Neuron (in vitro differentiated cells): Measurements from ENCODE around the gene TMEM238L.
"Not testable (repeated sequence)": the region's sequence is repeated elsewhere in the genome, so short reads cannot be mapped to it uniquely, and the experiment has no call there.

Source experiments
- H2AFZ ChIP-seq: one replicate; pipeline ENCODE4 v1.6.1; 2013; ENCODE audit warnings: low read depth, mild to moderate bottlenecking, inconsistent platforms, low read length, moderate library complexity
- H3K27me3 ChIP-seq: one replicate; pipeline ENCODE4 v1.6.1; 2013; ENCODE audit warnings: low read length; ENCODE audit not compliant: insufficient read depth
- H3K36me3 ChIP-seq: one replicate; pipeline ENCODE4 v1.6.1; 2013; ENCODE audit warnings: low read length; ENCODE audit not compliant: insufficient read depth
- H3K4me1 ChIP-seq: one replicate; pipeline ENCODE4 v1.6.1; 2013; ENCODE audit warnings: low read length; ENCODE audit not compliant: insufficient read depth
- H3K4me3 ChIP-seq: 2 replicates; pipeline ENCODE4 v1.5.1; 2013; ENCODE audit warnings: mild to moderate bottlenecking, low read length, moderate library complexity
- H3K9me3 ChIP-seq: one replicate; pipeline ENCODE4 v1.6.1; 2013; ENCODE audit warnings: low read length

TMEM238L gene

GRCh38 chr17:10803830-10804475, at the start of gene TMEM238L:
TMEM238L (minus strand) TSS chr17:10804099; CDS start chr17:10803963, 136 bp downstream.
- Histone ChIP-seq H3K36me3 (no peaks in the 10 kb centered on the region), H3K27me3 (no peaks in the 10 kb centered on the region), H3K4me1 (no peaks in the 10 kb centered on the region), H2AFZ (no peak within 1 kb of the TSS), H3K4me3 (no peak within 1 kb of the TSS), H3K9me3 (no peaks in the 10 kb centered on the region)

GRCh38 chr17:10846636-10847035, 42.7 kb upstream of the TMEM238L start:
- H3K27me3 ChIP-seq, H3K4me3 ChIP-seq: not testable (repeated sequence)

GRCh38 chr17:10845388-10845751, 41.5 kb upstream of the TMEM238L start:
- peak overlapping the region; percentile 89 for H2AFZ ChIP-seq
- H3K36me3 ChIP-seq: no peaks in the 10 kb centered on the region
- H3K4me1 ChIP-seq: no peaks in the 10 kb centered on the region
- no peaks in the 10 kb centered on the region for H3K9me3 ChIP-seq
- H3K27me3 ChIP-seq: peaks cover 3% of the 10 kb centered on the region
- no peak overlapping the region for H3K4me3 ChIP-seq

More at GRCh38 chr17:10846636-10847035, 42.7 kb upstream of the TMEM238L start:
- H3K9me3 ChIP-seq, H2AFZ ChIP-seq, H3K4me1 ChIP-seq, H3K36me3 ChIP-seq: not testable (repeated sequence)

GRCh38 chr17:10844621-10845387, 40.9 kb upstream of the TMEM238L start:
- Histone ChIP-seq H3K4me1 (no peaks in the 10 kb centered on the region), H3K36me3 (no peaks in the 10 kb centered on the region), H2AFZ (peak overlapping the region; percentile 89), H3K27me3 (peaks cover 3% of the 10 kb centered on the region), H3K4me3 (peak overlapping the region; percentile 37), H3K9me3 (no peaks in the 10 kb centered on the region)

- H3K9me3 ChIP-seq: no peaks in the 10 kb centered on the region
- no peaks in the 10 kb centered on the region for H3K36me3 ChIP-seq
- H2AFZ ChIP-seq: no peak overlapping the region
- no peak overlapping the region for H3K4me3 ChIP-seq
- peaks cover 3% of the 10 kb centered on the region for H3K27me3 ChIP-seq
- no peaks in the 10 kb centered on the region for H3K4me1 ChIP-seq
Observed at GRCh38 chr17:10843811-10844210, 39.9 kb upstream of the TMEM238L start.

- Histone ChIP-seq H3K36me3 (no peaks in the 10 kb centered on the region), H3K4me3 (no peak overlapping the region)
Observed at GRCh38 chr17:10842658-10843057, 38.8 kb upstream of the TMEM238L start.

GRCh38 chr17:10838682-10839081, 34.8 kb upstream of the TMEM238L start:
- Histone ChIP-seq H3K4me3 (no peak overlapping the region), H2AFZ (no peak overlapping the region), H3K4me1 (no peaks in the 10 kb centered on the region), H3K36me3 (no peaks in the 10 kb centered on the region), H3K9me3 (no peaks in the 10 kb centered on the region), H3K27me3 (peaks cover 6% of the 10 kb centered on the region)

More at GRCh38 chr17:10842658-10843057, 38.8 kb upstream of the TMEM238L start:
- no peak overlapping the region for H2AFZ ChIP-seq
- H3K4me1 ChIP-seq: no peaks in the 10 kb centered on the region
- no peaks in the 10 kb centered on the region for H3K9me3 ChIP-seq
- H3K27me3 ChIP-seq: peaks cover 6% of the 10 kb centered on the region

- H3K27me3 ChIP-seq: peaks cover 2% of the 10 kb centered on the region
- no peaks in the 10 kb centered on the region for H3K9me3 ChIP-seq
- H3K36me3 ChIP-seq: no peaks in the 10 kb centered on the region
- no peak within 1 kb of the TSS for H3K4me3 ChIP-seq
- H3K4me1 ChIP-seq: no peaks in the 10 kb centered on the region
- H2AFZ ChIP-seq: no peak within 1 kb of the TSS
Observed at GRCh38 chr17:10837921-10838320, 34.0 kb upstream of the TMEM238L start, which contains the start of gene PIRT. PIRT (minus strand) TSS chr17:10838087; CDS start chr17:10825645, 12,442 bp downstream.

- Histone ChIP-seq H3K36me3 (no peaks in the 10 kb centered on the region), H3K9me3 (no peaks in the 10 kb centered on the region), H3K4me1 (no peaks in the 10 kb centered on the region), H2AFZ (no peak overlapping the region), H3K4me3 (no peak overlapping the region), H3K27me3 (peaks cover 2% of the 10 kb centered on the region)
Observed at GRCh38 chr17:10836966-10837590, 33.2 kb upstream of the TMEM238L start.

- H3K4me3 ChIP-seq: no peak overlapping the region
- no peaks in the 10 kb centered on the region for H3K36me3 ChIP-seq
- no peak overlapping the region for H2AFZ ChIP-seq
- no peaks in the 10 kb centered on the region for H3K9me3 ChIP-seq
- H3K4me1 ChIP-seq: no peaks in the 10 kb centered on the region
- H3K27me3 ChIP-seq: peaks cover 2% of the 10 kb centered on the region
Observed at GRCh38 chr17:10836145-10836544, 32.2 kb upstream of the TMEM238L start.

GRCh38 chr17:10831696-10832095, 27.8 kb upstream of the TMEM238L start:
- Histone ChIP-seq H3K4me3 (no peak overlapping the region), H3K4me1 (no peaks in the 10 kb centered on the region), H3K27me3 (no peaks in the 10 kb centered on the region), H3K36me3 (no peaks in the 10 kb centered on the region), H3K9me3 (no peaks in the 10 kb centered on the region), H2AFZ (no peak overlapping the region)

- no peaks in the 10 kb centered on the region for H3K27me3 ChIP-seq
- no peaks in the 10 kb centered on the region for H3K4me1 ChIP-seq
- H3K4me3 ChIP-seq: no peak overlapping the region
- H3K36me3 ChIP-seq: no peaks in the 10 kb centered on the region
- no peak overlapping the region for H2AFZ ChIP-seq
- H3K9me3 ChIP-seq: no peaks in the 10 kb centered on the region
Observed at GRCh38 chr17:10827898-10828552, 24.1 kb upstream of the TMEM238L start.

GRCh38 chr17:10824874-10825273, 21.0 kb upstream of the TMEM238L start:
- Histone ChIP-seq H3K36me3 (no peaks in the 10 kb centered on the region), H2AFZ (no peak overlapping the region), H3K4me3 (no peak overlapping the region), H3K4me1 (no peaks in the 10 kb centered on the region), H3K9me3 (no peaks in the 10 kb centered on the region), H3K27me3 (no peaks in the 10 kb centered on the region)
